GM20431 (cell line): ENCODE measurements around the gene EML1.

Source experiments
- in situ Hi-C: fragments of 300-500 bp; cut with MseI, MboI; formaldehyde crosslinking; loops from one replicate; pipeline ENCODE4 v1.15.0; 2020; ENCODE audit warnings: low sequenced_read_pairs; ENCODE audit not compliant: unreplicated experiment

Gene EML1

GRCh38 chr14:99820702-99821331 is 27.6 kb downstream of the EML1 start:
- in situ Hi-C loops = no loop called here

GRCh38 chr14:99821519-99822508 is 28.6 kb downstream of the EML1 start:
- in situ Hi-C loops = no loop called here

- in situ Hi-C loops = no loop called here
Observed at GRCh38 chr14:99822800-99823455, 29.7 kb downstream of the EML1 start.

- in situ Hi-C loops = no loop called here
Observed at GRCh38 chr14:99824776-99825175, 31.6 kb downstream of the EML1 start.

- in situ Hi-C loops = no loop called here
Observed at GRCh38 chr14:99829450-99829849, 36.2 kb downstream of the EML1 start.

GRCh38 chr14:99831303-99831702 is 38.1 kb downstream of the EML1 start:
- in situ Hi-C loops = no loop called here

- in situ Hi-C loops = no loop called here
Observed at GRCh38 chr14:99831903-99832685, 38.9 kb downstream of the EML1 start.

- in situ Hi-C loops = no loop called here
Observed at GRCh38 chr14:99837822-99838221, 44.6 kb downstream of the EML1 start.

- in situ Hi-C loops = no loop called here
Observed at GRCh38 chr14:99838639-99839134, 45.5 kb downstream of the EML1 start.

GRCh38 chr14:99839696-99840095 is 46.5 kb downstream of the EML1 start:
- in situ Hi-C loops = no loop called here

- in situ Hi-C loops = no loop called here
Observed at GRCh38 chr14:99840265-99840664, 47.1 kb downstream of the EML1 start.

GRCh38 chr14:99840774-99841305 is 47.6 kb downstream of the EML1 start:
- in situ Hi-C loops = no loop called here

GRCh38 chr14:99841436-99842071 is 48.3 kb downstream of the EML1 start:
- in situ Hi-C loops = no loop called here

- in situ Hi-C loops = no loop called here
Observed at GRCh38 chr14:99842141-99842540, 48.9 kb downstream of the EML1 start.

- in situ Hi-C loops = no loop called here
Observed at GRCh38 chr14:99846808-99847207, 53.6 kb downstream of the EML1 start.

GRCh38 chr14:99850709-99851108 is 57.5 kb downstream of the EML1 start:
- in situ Hi-C loops = no loop called here

GRCh38 chr14:99852578-99852977 is 59.4 kb downstream of the EML1 start:
- in situ Hi-C loops = no loop called here

GRCh38 chr14:99853206-99853605 is 60.0 kb downstream of the EML1 start:
- in situ Hi-C loops = no loop called here

- in situ Hi-C loops = no loop called here
Observed at GRCh38 chr14:99854831-99855230, 61.6 kb downstream of the EML1 start.
